Measurements from ENCODE around the gene KL.

DNA sequence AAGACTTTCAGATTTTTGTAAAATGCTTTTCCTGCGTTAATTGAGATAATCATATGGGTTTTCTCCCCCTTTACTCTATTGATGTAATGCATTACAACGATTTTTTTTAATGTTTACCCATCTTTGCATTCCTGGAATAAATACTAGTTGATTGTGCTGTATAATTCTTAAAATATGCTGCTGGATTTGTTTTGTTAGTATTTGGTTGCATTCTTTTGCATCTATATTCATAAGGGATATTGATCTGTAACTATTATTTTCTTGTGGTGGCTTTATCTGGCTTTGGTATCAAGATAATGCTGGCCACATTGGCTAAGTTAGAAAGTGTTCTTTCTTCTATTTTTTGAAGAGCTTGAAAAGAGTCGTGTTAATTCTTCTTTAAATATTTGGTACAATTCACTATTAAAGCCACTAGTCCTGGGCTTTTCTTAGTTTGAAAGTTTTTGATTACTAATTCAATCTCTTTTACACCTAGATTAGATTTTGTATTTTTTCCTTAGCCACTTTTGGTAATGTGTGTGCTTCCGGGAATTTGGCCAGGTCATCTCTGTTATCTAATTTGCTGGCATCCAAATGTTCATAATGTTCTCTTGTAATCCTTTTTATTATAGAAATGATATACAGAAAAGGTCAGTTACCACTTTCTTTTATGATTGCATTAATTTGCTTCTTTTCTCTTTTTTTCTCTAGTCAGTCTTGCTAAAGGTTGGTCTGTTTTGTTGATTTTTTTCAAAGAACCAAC is 29.8 kb downstream of the KL start:
- TF ChIP-seq, protein P1, sequence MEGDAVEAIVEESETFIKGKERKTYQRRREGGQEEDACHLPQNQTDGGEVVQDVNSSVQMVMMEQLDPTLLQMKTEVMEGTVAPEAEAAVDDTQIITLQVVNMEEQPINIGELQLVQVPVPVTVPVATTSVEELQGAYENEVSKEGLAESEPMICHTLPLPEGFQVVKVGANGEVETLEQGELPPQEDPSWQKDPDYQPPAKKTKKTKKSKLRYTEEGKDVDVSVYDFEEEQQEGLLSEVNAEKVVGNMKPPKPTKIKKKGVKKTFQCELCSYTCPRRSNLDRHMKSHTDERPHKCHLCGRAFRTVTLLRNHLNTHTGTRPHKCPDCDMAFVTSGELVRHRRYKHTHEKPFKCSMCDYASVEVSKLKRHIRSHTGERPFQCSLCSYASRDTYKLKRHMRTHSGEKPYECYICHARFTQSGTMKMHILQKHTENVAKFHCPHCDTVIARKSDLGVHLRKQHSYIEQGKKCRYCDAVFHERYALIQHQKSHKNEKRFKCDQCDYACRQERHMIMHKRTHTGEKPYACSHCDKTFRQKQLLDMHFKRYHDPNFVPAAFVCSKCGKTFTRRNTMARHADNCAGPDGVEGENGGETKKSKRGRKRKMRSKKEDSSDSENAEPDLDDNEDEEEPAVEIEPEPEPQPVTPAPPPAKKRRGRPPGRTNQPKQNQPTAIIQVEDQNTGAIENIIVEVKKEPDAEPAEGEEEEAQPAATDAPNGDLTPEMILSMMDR (optimal IDR thresholded peaks at IDR 0.05 in 1 of 3, IDR thresholded peaks at IDR 0.05 in 1 of 3, conservative IDR thresholded peaks at IDR 0.05 in 1 of 3; ENCODE audit: extremely low read depth in 1 of 3, insufficient read depth in 2 of 3, low read length in 3 of 3) = no peak
- TF ChIP-seq EZH2 (IDR thresholded peaks at IDR 0.05; ENCODE audit: low read length) = no peak
